HG03039 (cell line): ENCODE data around the gene THBS1.

Experiments
- ATAC-seq: cut with Tn5 transposase; IDR thresholded peaks from one replicate; pipeline ENCODE4 v1.9.1; 2021; ENCODE audit warnings: mild to moderate bottlenecking, moderate library complexity; ENCODE audit not compliant: unreplicated experiment

THBS1 gene

DNA sequence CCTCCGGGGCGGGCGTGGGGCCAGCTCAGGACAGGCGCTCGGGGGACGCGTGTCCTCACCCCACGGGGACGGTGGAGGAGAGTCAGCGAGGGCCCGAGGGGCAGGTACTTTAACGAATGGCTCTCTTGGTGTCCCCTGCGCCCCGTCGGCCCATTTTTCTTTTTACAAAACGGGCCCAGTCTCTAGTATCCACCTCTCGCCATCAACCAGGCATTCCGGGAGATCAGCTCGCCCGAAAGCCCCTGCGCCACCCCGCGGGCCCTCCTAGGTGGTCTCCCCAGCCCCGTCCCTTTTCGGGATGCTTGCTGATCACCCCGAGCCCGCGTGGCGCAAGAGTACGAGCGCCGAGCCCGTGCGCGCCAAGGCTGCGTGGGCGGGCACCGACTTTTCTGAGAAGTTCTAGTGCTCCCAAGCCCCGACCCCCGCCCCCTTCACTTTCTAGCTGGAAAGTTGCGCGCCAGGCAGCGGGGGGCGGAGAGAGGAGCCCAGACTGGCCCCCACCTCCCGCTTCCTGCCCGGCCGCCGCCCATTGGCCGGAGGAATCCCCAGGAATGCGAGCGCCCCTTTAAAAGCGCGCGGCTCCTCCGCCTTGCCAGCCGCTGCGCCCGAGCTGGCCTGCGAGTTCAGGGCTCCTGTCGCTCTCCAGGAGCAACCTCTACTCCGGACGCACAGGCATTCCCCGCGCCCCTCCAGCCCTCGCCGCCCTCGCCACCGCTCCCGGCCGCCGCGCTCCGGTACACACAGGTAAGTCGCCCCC, at the start of gene THBS1:
Gene THBS1 (plus strand): TSS at position 595 of the 757 bp plus-strand sequence. CDS start 779 bp downstream, outside the sequence.
- no peak for ATAC-seq

DNA sequence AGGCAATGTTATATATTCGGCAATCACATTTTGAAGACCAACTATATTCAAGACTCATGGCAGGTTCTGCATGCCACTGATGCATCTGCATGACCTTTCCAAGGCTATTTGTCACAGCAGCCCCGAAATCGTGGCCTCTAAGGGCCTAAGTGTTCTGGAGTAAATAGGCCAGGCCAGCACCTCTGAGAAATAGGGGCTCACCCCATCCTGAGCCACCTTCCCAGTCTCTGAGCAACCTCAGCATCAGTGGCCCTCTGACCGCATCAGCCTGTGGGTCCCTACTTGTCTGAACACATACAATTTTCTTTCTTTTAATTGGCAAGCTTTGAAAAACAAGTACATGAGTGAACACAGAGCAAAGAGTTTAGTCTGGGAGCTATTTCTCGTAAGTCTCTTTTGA, 45.9 kb upstream of the THBS1 start:
- ATAC-seq = no peak

- no peak for ATAC-seq
Measured at GRCh38 chr15:39535466-39535865, 45.4 kb upstream of the THBS1 start.

DNA sequence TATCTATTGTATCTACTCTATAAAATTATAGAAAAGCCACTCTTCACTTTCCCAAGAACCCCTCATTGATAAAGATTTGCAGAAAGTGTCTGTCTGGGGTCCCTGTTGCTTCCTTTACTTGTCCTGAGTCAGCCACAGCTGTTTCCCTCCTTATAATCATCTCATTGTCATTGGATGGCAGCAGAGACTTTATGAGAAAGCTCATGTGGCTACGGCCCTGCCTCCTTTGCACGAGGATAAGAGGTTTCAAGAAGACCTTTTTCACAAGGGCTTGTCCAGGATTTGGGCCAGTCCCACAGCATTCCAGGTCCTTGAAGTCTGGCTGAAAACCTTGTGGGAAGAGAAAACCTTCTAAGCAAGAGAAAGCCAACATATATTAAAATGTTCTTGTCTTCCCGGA, 41.9 kb upstream of the THBS1 start:
- no peak for ATAC-seq

GRCh38 chr15:39539466-39539865, 41.4 kb upstream of the THBS1 start:
- no peak for ATAC-seq

- no peak for ATAC-seq
Measured at GRCh38 chr15:39539973-39540558, 40.8 kb upstream of the THBS1 start.

DNA sequence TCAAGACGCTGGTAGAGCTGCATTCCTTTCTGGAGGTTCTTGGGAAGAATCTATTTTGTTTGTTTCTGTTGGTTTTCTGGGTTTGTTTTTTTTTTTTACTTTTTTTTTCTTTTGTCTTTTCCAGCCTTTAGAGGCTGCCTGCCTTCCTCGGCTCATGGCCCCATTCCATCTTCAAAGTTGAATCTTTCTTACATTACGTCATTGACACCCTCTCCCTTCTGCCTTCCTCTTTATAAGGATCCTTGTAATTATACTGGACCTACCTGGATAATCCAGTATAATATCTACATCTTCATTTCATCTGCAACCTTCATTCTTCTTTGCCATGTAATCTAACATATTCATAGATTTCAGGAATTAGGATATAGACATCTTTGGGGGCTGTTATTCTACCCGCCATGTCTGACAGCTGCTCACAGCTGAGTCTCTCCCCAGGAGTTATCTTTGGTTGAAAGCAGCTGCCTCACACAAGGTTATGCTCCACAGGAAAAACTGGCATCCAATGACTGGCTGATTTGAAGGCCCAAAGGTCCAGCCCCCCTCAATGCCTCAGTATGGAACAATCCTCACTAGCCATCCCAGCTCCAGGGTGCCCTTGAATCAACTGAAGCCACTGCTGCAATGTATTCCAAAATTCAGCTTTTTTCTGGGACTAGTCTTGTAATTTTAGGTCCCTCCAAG, 38.4 kb upstream of the THBS1 start:
- no peak for ATAC-seq

- no peak for ATAC-seq
Measured at GRCh38 chr15:39543651-39544050, 37.2 kb upstream of the THBS1 start.

- no peak for ATAC-seq
Measured at GRCh38 chr15:39546842-39547241, 34.0 kb upstream of the THBS1 start.

- ATAC-seq = no peak
Measured at GRCh38 chr15:39548561-39548960, 32.3 kb upstream of the THBS1 start.

GRCh38 chr15:39549912-39550311, 31.0 kb upstream of the THBS1 start:
- no peak for ATAC-seq

DNA sequence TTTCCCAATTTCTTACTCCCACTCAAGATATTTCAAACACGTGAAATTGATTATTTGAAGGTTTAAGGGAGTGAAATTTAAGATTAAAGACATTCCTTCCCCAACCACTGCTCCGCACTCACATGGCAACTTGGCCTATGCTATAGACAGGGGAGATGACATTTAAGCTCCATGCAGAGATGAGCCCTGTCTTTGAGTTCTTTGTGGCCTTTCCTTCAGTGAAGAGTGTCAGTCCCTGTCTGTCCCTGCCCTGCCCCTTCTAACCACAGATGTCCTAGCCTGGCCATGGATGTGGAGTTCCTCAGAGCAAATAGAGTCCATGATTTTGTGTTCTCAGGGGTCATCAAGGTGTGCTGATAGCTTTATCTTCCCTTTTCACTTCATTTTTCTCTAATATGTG, 29.4 kb upstream of the THBS1 start:
- ATAC-seq = no peak

DNA sequence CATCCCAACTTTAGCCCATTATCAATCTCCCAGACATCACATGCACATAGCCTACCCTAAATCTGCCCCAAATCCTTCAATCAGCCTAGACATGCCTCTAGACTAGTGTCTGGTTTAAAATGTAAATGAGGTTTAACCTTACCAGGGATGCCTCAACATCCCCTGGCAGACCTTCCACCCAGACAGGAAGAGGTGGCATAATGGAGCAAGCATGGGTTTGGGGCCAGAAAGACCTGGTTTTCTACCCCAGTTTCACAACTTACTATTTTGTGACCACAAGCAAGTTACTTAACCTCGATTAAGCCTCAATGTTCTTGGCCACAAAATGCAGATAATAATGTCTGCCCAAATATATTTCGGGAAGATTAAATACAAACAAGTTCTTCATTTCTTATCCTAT, 28.3 kb upstream of the THBS1 start:
- ATAC-seq = no peak

- ATAC-seq = no peak
Measured at GRCh38 chr15:39553947-39554693, 26.8 kb upstream of the THBS1 start.

DNA sequence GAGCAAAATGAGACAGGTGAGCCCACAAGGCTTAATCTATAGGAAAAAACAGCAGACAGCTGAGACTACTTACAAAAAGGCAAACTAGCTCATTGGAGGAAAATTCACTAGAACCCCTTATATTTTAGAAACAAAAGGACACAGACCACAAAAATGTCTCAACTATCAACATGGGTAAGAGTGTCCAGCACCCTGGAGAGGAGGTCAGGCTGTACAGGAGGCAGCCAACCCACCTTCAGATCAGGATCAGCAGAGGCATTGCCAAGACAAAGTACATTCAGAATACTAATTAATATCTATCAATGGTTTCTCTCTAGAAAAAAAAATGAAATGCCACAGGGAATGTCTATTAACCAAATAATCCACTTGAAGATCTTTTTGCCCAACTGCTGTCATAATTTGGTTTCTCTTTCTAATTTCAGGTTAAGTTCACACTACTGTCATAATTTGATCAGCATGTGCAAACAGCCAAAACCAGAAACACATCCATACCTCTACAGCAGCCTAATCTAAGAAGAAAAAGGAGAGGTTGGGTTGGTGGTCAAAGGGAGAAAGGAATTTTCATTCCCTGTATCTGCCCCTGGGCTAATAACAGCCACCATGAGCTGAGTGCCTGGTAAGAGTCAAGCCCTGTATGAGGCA, 26.0 kb upstream of the THBS1 start:
- no peak for ATAC-seq

DNA sequence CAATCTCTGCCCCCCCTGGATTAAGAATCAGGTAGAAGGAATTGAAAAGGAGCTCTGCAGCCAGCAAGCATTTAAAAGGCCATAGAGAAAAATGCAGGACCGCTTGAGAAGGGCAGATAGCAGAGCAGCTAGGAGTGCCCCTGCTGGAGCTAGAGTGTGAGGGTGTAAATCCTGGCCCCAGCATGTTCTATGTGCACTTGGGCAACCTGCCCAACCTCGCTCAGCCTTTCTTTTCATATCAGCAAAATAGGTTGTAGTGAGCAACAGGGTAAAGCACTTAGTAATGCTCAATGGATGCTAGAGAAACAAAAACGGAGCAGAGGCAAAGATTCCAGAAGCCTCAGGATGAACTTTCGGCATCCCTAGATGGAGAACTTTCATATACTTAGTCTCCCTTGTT, 25.0 kb upstream of the THBS1 start:
- ATAC-seq = no peak

GRCh38 chr15:39556461-39556860, 24.4 kb upstream of the THBS1 start:
- ATAC-seq = no peak

- ATAC-seq = no peak
Measured at GRCh38 chr15:39558421-39558820, 22.5 kb upstream of the THBS1 start.

GRCh38 chr15:39564972-39565665, 15.8 kb upstream of the THBS1 start:
- ATAC-seq = no peak

DNA sequence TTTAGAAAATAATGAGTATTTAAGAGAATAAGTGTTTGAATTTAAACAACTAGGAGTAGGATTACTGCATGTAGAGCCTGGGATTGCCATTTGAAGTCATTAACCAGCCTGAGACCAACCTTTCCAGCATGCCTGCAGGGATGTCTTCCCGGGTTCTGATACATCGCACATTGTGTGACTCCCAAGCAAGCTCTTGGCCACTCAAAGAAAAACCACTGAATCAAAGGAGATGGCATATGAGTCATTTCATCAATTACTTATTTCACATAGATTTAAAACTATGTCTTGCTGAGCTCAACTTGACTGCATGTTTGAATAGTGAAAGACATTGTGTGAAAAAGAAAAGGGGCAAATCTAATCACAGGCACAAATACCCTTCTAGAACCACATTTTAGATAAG, 15.0 kb upstream of the THBS1 start:
- no peak for ATAC-seq
